Measurements from ENCODE around the gene CDK3. TPM values are rescaled to one million over a fixed set of nuclear protein-coding genes. Genes with fewer than 3 reads are reported as not detected.

CDK3 gene
- total and polyA plus RNA-seq, 2 donors (not counting 3 experiments of a cell fraction or from before 2014, with no cell fraction given): 8.5 to 8.7 TPM

DNA sequence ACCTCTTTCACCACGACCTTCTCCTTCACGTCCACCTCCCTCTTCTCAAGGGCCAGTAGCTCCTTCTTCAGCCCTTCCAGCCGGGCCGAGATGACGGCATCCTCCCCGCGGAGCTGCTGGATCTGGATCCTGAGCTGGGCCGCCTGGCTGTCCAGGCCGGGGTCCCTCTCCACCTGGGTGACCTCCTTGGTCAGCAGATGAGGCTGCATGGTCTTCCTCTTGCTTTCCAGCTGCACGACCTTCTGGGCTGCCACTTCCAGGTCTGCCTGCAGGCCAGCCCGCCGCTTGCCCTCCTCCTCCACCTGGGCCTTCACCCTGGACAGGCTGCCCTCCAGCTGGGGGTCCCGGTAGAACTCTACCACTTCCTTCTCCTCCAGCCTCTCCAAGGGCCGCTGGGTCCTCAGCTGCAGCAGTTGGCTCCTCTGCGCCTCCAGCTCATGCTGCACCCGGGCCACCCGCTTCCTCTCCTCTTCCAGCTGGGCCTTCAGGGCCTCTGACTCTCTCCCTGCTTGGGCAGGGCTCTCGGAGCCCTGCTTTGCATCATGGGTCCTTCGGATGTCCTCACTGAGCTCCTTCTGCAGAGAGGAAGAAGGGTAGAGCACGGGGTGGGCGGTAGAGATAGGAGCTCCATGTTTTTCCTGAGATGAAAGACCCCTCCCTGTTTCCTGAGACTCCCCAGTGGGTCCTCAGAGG lies 9.5 kb downstream of the CDK3 start:
- no TSS peak for BruUV-seq (replicated peaks)
- no peak overlapping the region for H3K9ac ChIP-seq (replicated peaks; ENCODE audit: extremely low read depth, insufficient read depth, low read length)
- H3K9me1 ChIP-seq (replicated peaks; ENCODE audit: control insufficient read depth, extremely low read depth, insufficient read depth, low read length): no peaks in the 10 kb centered on the region
- H3K27me3 ChIP-seq (ENCODE audit: control insufficient read depth in 2 of 2, insufficient read depth in 2 of 2, low read length in 2 of 2): no peaks in the 10 kb centered on the region
- H3K4me3 ChIP-seq (replicated peaks in 1 of 3; ENCODE audit: insufficient read depth in 1 of 3, low read depth in 1 of 3, low read length in 3 of 3): no peak overlapping the region
- no peak for FAIRE-seq
- H3K4me1 ChIP-seq (ENCODE audit: control insufficient read depth, extremely low read depth, insufficient read depth, low read length): no peaks in the 10 kb centered on the region
- dilution Hi-C loops (cut with MboI; ENCODE audit: extremely low pct_ligation_motif_present, low sequenced_read_pairs): no loop called here
- ChIA-PET POLR2A (no interaction called here), CTCF (interaction anchor here (0.9 to 4.6 kb wide), 10 partner anchors 9 to 279 kb away, joined by 3 to 35 read pairs (median 4); partner anchors contain the start of genes CDK3 and MRPL38)
- TF ChIP-seq EZH2 (IDR thresholded peaks at IDR 0.05; ENCODE audit: borderline replicate concordance, low read depth, low read length, severe bottlenecking): no peak
- TF ChIP-seq POLR2A (IDR thresholded peaks at IDR 0.05; ENCODE audit: low read depth, low read length): no peak
- no peak for TF ChIP-seq MYC (IDR thresholded peaks at IDR 0.05; ENCODE audit: low read depth, low read length)
- TF ChIP-seq FOS (IDR thresholded peaks at IDR 0.05; ENCODE audit: borderline replicate concordance, insufficient read depth, low read length): no peak
- TF ChIP-seq, protein P1, sequence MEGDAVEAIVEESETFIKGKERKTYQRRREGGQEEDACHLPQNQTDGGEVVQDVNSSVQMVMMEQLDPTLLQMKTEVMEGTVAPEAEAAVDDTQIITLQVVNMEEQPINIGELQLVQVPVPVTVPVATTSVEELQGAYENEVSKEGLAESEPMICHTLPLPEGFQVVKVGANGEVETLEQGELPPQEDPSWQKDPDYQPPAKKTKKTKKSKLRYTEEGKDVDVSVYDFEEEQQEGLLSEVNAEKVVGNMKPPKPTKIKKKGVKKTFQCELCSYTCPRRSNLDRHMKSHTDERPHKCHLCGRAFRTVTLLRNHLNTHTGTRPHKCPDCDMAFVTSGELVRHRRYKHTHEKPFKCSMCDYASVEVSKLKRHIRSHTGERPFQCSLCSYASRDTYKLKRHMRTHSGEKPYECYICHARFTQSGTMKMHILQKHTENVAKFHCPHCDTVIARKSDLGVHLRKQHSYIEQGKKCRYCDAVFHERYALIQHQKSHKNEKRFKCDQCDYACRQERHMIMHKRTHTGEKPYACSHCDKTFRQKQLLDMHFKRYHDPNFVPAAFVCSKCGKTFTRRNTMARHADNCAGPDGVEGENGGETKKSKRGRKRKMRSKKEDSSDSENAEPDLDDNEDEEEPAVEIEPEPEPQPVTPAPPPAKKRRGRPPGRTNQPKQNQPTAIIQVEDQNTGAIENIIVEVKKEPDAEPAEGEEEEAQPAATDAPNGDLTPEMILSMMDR (IDR thresholded peaks at IDR 0.05; ENCODE audit: extremely low read depth in 1 of 2, insufficient read depth in 1 of 2, low read depth in 1 of 2, low read length in 2 of 2): no peak
- no peak for TF ChIP-seq POLR2AphosphoS5 (IDR thresholded peaks at IDR 0.05; ENCODE audit: insufficient read depth, low read depth, low read length)
- no peak for TF ChIP-seq GATA2 (IDR thresholded peaks at IDR 0.05; ENCODE audit: insufficient read depth, insufficient read length, low read depth, low read length)
- TF ChIP-seq JUN (IDR thresholded peaks at IDR 0.05; ENCODE audit: borderline replicate concordance, insufficient read depth, insufficient read length, low read depth): no peak
- TF ChIP-seq, protein P2, sequence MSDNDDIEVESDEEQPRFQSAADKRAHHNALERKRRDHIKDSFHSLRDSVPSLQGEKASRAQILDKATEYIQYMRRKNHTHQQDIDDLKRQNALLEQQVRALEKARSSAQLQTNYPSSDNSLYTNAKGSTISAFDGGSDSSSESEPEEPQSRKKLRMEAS (IDR thresholded peaks at IDR 0.05; ENCODE audit: insufficient read depth, insufficient read length): no peak
- no peak overlapping the region for H3K4me2 ChIP-seq (ENCODE audit: insufficient read depth, low read length)
- H3K9me3 ChIP-seq (replicated peaks; ENCODE audit: control insufficient read depth, insufficient read depth, low read length): no peaks in the 10 kb centered on the region
- H3K27ac ChIP-seq (ENCODE audit: insufficient read depth, low read depth, low read length): no peak overlapping the region
- H2AFZ ChIP-seq (ENCODE audit: low read depth, low read length): no peak overlapping the region
- no peaks in the 10 kb centered on the region for H4K20me1 ChIP-seq (replicated peaks; ENCODE audit: control insufficient read depth, extremely low read depth, insufficient read depth, low read length)
- DNase-seq (ENCODE audit: low read depth, low spot score): no peak
- H3K79me2 ChIP-seq (ENCODE audit: control insufficient read depth, insufficient read depth, low read length): no peaks in the 10 kb centered on the region
- intact Hi-C loops (cut with micrococcal nuclease): loop anchor here (5.0 to 10.0 kb wide), 5 partner anchors 67 to 265 kb away; partner anchors contain the start of gene ZACN
- no peaks in the 10 kb centered on the region for H3K36me3 ChIP-seq (ENCODE audit: control insufficient read depth in 2 of 2, extremely low read depth in 1 of 2, insufficient read depth in 2 of 2, low read length in 2 of 2)
